ENCODE data around the gene POTEG. TPM values are rescaled to one million over a fixed set of nuclear protein-coding genes. Genes with fewer than 3 reads are reported as not detected.
"Not testable (repeated sequence)": the region's sequence is repeated elsewhere in the genome, so short reads cannot be mapped to it uniquely, and the experiment has no call there.

POTEG gene
- total and polyA plus RNA-seq, 4 donors: 0.09 to 0.17 TPM; not detected in 2

DNA sequence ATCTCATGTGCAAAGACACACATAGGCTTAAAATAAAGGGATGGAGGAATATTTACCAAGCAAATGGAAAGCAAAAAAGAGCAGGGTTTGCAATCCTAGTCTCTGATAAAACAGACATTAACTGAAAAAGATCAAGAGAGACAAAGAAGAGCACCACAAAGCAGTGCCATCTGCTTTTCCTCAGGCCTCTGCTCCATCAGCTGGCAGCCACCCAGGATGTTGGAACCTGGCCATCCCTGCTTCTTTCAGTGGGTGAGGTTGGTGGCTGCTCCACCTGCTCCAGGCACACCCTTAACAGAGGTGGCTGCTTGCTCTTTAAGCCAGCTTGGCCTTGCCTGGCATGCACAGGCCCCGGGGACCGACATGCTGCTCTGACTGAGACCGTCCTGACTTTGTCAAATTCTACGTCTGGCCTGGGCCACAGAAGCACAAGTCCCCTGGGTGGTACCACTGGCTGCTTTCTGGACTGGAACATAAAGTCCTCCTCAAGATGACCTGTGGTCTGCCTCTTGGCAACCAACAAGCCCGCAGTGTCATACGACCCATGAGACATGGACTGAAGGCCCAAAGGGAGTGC lies 51.0 kb downstream of the POTEG start:
- not testable (repeated sequence) for H3K4me1 ChIP-seq (ENCODE audit: control insufficient read depth, insufficient read depth, low read length); DNase-seq (ENCODE audit: low read depth in 4 of 6, low spot score in 6 of 6)
- no CpG with 5 or more reads among the region's 6 CpGs for WGBS (ENCODE audit: insufficient coverage)

DNA sequence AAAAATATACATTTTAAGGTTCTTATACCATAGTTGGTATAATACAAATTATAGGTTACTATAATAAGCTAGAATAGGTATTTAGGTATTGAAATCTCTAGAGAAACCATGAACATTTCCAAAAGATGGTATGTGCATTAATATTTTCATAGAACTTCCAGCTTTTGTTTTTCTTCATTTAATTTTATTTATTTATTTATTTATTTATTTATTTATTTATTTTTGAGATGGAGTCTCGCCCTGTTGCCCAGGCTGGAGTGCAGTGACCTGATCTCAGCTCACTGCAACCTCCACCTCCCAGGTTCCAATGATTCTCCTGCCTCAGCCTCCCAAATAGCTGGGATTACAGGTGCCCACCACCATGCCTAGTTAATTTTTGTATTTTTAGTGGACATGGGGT lies 54.0 kb downstream of the POTEG start:
- not testable (repeated sequence) for H3K36me3 ChIP-seq (ENCODE audit: control insufficient read depth, insufficient read depth, low read length); H3K4me3 ChIP-seq (ENCODE audit: low read depth, low read length); H3K27me3 ChIP-seq (ENCODE audit: control insufficient read depth, insufficient read depth, low read length); H3K27ac ChIP-seq (ENCODE audit: low read depth, low read length); H3K4me1 ChIP-seq (ENCODE audit: control insufficient read depth, insufficient read depth, low read length); H3K9me3 ChIP-seq (ENCODE audit: control insufficient read depth, insufficient read depth, low read length); DNase-seq (ENCODE audit: low read depth in 4 of 6, low spot score in 6 of 6)
- no CpG with 5 or more reads among the region's 1 CpG for WGBS (ENCODE audit: insufficient coverage)

More for the DNA sequence above, 51.0 kb downstream of the POTEG start:
- H3K4me3 ChIP-seq (ENCODE audit: low read depth, low read length); H3K9me3 ChIP-seq (ENCODE audit: control insufficient read depth, insufficient read depth, low read length); H3K27ac ChIP-seq (ENCODE audit: low read depth, low read length); H3K36me3 ChIP-seq (ENCODE audit: control insufficient read depth, insufficient read depth, low read length); H3K27me3 ChIP-seq (ENCODE audit: control insufficient read depth, insufficient read depth, low read length): not testable (repeated sequence)

DNA sequence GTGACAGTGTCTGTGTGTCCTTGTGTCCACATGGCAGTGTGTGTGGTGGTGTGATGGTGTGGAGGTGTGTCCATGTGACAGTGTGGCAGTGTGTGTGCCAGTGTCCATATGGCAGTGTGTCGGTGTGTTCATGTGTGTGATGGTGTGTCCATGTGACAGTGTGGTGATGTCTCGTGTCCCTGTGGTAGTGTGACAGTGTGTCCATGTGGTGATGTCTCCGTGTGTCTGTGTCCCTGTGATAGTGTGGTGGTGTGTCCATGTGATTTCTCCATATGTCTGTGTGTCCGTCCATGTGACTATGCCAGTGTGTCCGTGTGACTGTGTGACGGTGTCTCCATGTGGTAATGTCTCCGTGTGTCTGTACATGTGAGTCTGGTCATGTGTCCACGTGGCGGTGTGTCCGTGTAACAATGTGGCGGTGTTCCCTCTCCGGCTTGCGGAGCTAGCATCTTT lies 59.7 kb downstream of the POTEG start:
- H3K36me3 ChIP-seq (ENCODE audit: control insufficient read depth, insufficient read depth, low read length); H3K9me3 ChIP-seq (ENCODE audit: control insufficient read depth, insufficient read depth, low read length); H3K4me1 ChIP-seq (ENCODE audit: control insufficient read depth, insufficient read depth, low read length); DNase-seq (ENCODE audit: low read depth in 4 of 6, low spot score in 6 of 6); H3K27me3 ChIP-seq (ENCODE audit: control insufficient read depth, insufficient read depth, low read length); H3K4me3 ChIP-seq (ENCODE audit: low read depth, low read length); H3K27ac ChIP-seq (ENCODE audit: low read depth, low read length): not testable (repeated sequence)
- WGBS (ENCODE audit: insufficient coverage): 90% methylated on average over 3 of the region's 13 CpGs

DNA sequence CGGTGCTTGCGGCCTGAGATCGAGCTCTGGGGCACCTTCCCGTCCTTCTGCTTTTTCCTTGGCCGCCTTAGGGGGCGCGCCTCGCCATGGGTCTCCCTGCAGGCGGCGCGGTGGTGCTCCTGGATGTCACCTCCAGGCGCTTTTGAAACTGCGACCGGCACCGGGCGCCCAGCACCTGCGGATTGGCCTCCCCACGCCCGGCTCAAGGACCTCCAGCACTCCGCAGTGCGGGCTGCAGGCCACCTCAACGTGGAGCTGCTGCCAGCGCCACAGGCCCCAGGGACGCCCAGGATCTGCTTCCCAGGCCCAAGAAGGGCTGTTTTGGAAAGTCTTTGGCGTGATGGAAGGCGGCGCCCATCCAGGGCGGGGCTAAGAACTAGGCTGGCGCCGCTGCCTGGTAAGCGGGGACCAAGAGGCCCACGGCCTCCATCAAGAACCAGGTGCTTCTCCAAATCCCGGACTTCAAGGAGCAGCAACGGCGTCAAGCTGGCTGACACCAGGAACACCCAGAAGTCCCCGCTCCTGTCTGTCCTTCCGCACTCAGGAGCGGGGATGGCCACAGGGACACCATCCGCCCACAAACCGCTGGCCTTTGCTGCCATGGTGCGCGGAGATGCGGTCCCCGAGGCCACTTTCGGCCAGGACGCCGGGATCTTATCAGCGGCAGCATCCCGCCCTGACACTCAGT lies 61.2 kb downstream of the POTEG start:
- WGBS (ENCODE audit: insufficient coverage): 54% methylated on average over 42 of the region's 49 CpGs
- H3K4me1 ChIP-seq (ENCODE audit: control insufficient read depth, insufficient read depth, low read length); H3K36me3 ChIP-seq (ENCODE audit: control insufficient read depth, insufficient read depth, low read length); H3K27ac ChIP-seq (ENCODE audit: low read depth, low read length); H3K4me3 ChIP-seq (ENCODE audit: low read depth, low read length); H3K27me3 ChIP-seq (ENCODE audit: control insufficient read depth, insufficient read depth, low read length); H3K9me3 ChIP-seq (ENCODE audit: control insufficient read depth, insufficient read depth, low read length); DNase-seq (ENCODE audit: low read depth in 4 of 6, low spot score in 6 of 6): not testable (repeated sequence)

DNA sequence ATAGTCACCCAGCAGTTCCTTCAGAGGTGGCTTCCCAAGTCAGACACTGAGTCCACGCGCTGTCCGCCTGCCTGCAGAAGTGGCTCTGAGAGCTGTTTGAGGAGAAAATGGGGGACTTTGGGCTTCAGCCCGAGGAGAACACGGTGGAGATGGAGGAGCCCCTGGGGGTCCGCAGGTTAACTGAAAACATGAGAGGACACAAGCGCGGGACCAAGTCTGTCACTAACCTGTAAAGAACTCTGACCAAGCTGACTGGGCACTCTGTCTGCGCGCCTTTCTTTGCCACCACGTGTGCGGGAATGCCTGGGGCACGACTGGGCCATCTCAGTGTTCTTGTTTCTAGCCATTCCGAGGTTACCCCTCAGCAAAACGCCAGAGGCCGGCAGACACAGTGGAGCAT lies 62.4 kb downstream of the POTEG start:
- no CpG with 5 or more reads among the region's 16 CpGs for WGBS (ENCODE audit: insufficient coverage)
- H3K4me1 ChIP-seq (ENCODE audit: control insufficient read depth, insufficient read depth, low read length); H3K4me3 ChIP-seq (ENCODE audit: low read depth, low read length); DNase-seq (ENCODE audit: low read depth in 4 of 6, low spot score in 6 of 6); H3K9me3 ChIP-seq (ENCODE audit: control insufficient read depth, insufficient read depth, low read length); H3K27ac ChIP-seq (ENCODE audit: low read depth, low read length); H3K27me3 ChIP-seq (ENCODE audit: control insufficient read depth, insufficient read depth, low read length); H3K36me3 ChIP-seq (ENCODE audit: control insufficient read depth, insufficient read depth, low read length): not testable (repeated sequence)

DNA sequence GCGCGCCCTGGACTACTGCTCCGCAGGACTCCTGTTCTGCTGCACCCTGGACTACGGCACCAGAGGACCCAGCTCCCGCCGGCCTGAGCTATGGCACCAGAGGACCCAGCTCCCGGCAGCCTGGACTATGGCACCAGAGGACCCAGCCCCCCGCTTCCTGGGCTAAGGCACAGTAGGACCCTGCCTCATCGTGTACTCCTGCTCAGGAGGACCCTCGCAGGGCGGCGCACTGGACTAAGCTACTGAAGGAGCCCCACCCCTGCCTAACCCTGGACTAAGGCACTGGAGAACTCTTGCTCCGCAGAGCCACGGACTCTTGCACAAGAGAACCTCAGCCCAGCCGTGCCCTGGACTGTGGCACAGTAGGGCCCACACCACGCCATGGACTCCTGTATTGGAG lies 71.3 kb downstream of the POTEG start:
- no CpG with 5 or more reads among the region's 16 CpGs for WGBS (ENCODE audit: insufficient coverage)
- not testable (repeated sequence) for DNase-seq (ENCODE audit: low read depth in 4 of 6, low spot score in 6 of 6); H3K27me3 ChIP-seq (ENCODE audit: control insufficient read depth, insufficient read depth, low read length); H3K4me1 ChIP-seq (ENCODE audit: control insufficient read depth, insufficient read depth, low read length); H3K4me3 ChIP-seq (ENCODE audit: low read depth, low read length); H3K36me3 ChIP-seq (ENCODE audit: control insufficient read depth, insufficient read depth, low read length); H3K27ac ChIP-seq (ENCODE audit: low read depth, low read length); H3K9me3 ChIP-seq (ENCODE audit: control insufficient read depth, insufficient read depth, low read length)

DNA sequence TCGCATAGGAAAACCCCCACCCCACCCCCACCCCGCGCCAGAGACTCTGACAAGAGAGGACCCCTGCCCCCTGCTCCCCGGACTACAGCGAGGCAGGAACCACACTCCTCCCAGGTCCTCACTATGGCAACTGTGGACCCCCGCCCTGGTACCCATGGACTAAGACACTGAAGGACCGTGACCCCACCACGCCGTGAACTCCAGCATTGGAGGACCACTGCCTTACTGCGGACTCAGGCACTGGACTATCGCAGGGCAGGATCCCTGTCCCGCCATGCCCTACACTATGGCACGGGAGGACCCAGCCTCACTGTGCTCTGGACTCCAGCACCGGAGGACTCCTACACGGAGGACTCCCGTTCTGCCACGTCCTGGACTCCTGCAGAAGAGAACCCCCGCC lies 71.8 kb downstream of the POTEG start:
- 100% methylated on average over 1 of the region's 18 CpGs for WGBS (ENCODE audit: insufficient coverage)
- not testable (repeated sequence) for H3K4me3 ChIP-seq (ENCODE audit: low read depth, low read length); H3K27me3 ChIP-seq (ENCODE audit: control insufficient read depth, insufficient read depth, low read length); H3K4me1 ChIP-seq (ENCODE audit: control insufficient read depth, insufficient read depth, low read length); H3K9me3 ChIP-seq (ENCODE audit: control insufficient read depth, insufficient read depth, low read length); H3K36me3 ChIP-seq (ENCODE audit: control insufficient read depth, insufficient read depth, low read length); H3K27ac ChIP-seq (ENCODE audit: low read depth, low read length); DNase-seq (ENCODE audit: low read depth in 4 of 6, low spot score in 6 of 6)

DNA sequence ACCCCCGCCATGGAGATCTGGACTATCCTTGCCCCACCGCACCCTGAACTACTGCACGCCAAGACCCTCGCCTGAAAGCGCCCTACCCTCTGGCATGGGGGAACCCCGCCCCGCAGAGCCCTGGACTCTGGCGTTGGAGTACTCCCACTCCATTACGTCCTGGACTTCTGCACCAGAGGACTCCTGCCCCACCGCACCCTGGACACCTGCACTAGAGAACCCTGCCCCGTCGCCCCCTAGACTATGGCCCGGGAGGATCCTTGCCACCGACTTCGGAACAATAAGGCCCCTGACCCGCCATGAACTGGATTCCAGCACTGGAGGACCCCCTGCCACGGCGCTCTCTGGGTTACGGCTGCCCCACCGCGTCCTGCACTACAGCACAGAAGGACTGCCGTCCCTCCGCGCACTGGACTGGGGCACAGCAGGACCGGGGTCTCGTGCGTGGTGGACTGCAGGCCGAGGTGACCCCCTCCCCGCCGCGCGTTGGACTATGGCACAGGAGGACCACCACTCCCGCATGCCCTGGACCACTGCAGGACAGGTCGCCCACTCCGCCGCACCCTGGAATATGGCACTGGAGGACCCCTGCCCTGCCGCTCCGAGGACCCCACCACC lies 72.4 kb downstream of the POTEG start:
- no CpG with 5 or more reads among the region's 38 CpGs for WGBS (ENCODE audit: insufficient coverage)
- DNase-seq (ENCODE audit: low read depth in 4 of 6, low spot score in 6 of 6): not testable (repeated sequence)

DNA sequence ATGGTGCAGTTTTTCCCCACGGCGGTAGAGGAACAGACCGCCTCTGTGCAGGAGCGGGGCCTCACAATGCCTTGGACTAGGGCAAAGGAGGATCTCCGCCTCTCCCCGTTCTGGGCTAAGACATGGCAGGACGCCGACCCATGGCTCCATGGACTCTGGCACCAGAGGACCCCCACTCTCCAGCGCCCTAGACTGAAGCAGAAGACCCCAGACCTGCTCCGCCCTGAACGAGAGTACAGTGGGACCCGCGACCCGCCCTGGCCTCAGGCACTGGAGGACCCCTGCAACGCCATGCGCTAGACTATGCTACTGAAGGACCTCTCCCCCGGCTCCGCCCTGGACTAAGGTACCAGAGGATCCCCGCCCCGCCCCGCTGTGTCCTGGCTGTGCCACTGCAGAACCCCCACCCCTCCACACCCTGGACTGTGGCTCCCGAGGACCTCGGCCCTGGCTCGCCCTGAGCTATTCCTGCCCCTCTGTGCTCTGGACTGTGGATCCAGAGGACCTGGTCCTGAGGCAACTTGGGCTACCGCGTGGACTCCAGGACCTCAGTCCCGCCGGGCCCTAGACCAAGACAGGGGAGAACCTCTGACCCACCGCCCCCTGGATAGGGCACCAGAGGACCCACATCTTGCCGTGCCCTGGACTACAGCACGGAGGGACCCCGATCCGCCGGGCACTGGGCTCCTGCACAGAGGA lies 73.1 kb downstream of the POTEG start:
- not testable (repeated sequence) for DNase-seq (ENCODE audit: low read depth in 4 of 6, low spot score in 6 of 6); H3K36me3 ChIP-seq (ENCODE audit: control insufficient read depth, insufficient read depth, low read length); H3K27me3 ChIP-seq (ENCODE audit: control insufficient read depth, insufficient read depth, low read length); H3K9me3 ChIP-seq (ENCODE audit: control insufficient read depth, insufficient read depth, low read length); H3K27ac ChIP-seq (ENCODE audit: low read depth, low read length); H3K4me3 ChIP-seq (ENCODE audit: low read depth, low read length); H3K4me1 ChIP-seq (ENCODE audit: control insufficient read depth, insufficient read depth, low read length)
- WGBS (ENCODE audit: insufficient coverage): no CpG with 5 or more reads among the region's 34 CpGs

More for the DNA sequence above, 72.4 kb downstream of the POTEG start:
- not testable (repeated sequence) for H3K36me3 ChIP-seq (ENCODE audit: control insufficient read depth, insufficient read depth, low read length); H3K27ac ChIP-seq (ENCODE audit: low read depth, low read length); H3K27me3 ChIP-seq (ENCODE audit: control insufficient read depth, insufficient read depth, low read length); H3K4me3 ChIP-seq (ENCODE audit: low read depth, low read length); H3K4me1 ChIP-seq (ENCODE audit: control insufficient read depth, insufficient read depth, low read length); H3K9me3 ChIP-seq (ENCODE audit: control insufficient read depth, insufficient read depth, low read length)
